ENCODE measurements around the gene ZMIZ1. TPM values are rescaled to one million over a fixed set of nuclear protein-coding genes. Genes with fewer than 3 reads are reported as not detected.
A peak's percentile ranks its signal among the peaks of the same experiment; 100 is the strongest.

Gene ZMIZ1
- polyA plus RNA-seq, 6 donors from 2014 or later, result 0.11 to 2.9 (median 1.5) TPM

DNA sequence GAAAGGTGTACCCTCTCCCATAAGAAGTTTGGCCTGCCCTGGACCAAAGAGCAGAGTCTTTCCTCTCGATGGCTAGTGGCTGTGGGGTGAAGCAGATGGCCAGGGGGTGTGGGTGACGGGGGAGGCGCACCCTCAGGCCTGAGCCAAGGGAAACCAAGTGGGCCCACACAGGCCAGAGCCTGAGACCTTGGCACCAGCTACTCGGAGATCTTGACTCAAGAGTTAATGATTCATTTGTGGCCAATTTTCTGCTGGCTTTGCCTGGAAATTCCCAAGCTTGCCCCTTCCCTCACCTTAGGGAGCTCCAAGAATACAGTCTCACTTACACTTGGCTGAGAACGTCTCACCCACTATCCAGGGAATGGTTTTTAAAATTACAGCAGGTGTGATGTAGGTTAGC, 42.7 kb downstream of the ZMIZ1 start:
- ATAC-seq (ENCODE audit: low read depth in 2 of 2), result no peak
- Mint-ChIP-seq H3K27ac (no peak overlapping the region), H3K9me3 (no peaks in the 10 kb centered on the region), H3K27me3 (peaks cover 15 to 40% (median 29%) of the 10 kb centered on the region in 3 donors), H3K36me3 (peaks cover 0 to 3% of the 10 kb centered on the region in 2 donors), H3K4me3 (no peak overlapping the region), H3K4me1 (peaks cover 16 to 40% (median 32%) of the 10 kb centered on the region in 3 donors)
- DNase-seq, result no peak

DNA sequence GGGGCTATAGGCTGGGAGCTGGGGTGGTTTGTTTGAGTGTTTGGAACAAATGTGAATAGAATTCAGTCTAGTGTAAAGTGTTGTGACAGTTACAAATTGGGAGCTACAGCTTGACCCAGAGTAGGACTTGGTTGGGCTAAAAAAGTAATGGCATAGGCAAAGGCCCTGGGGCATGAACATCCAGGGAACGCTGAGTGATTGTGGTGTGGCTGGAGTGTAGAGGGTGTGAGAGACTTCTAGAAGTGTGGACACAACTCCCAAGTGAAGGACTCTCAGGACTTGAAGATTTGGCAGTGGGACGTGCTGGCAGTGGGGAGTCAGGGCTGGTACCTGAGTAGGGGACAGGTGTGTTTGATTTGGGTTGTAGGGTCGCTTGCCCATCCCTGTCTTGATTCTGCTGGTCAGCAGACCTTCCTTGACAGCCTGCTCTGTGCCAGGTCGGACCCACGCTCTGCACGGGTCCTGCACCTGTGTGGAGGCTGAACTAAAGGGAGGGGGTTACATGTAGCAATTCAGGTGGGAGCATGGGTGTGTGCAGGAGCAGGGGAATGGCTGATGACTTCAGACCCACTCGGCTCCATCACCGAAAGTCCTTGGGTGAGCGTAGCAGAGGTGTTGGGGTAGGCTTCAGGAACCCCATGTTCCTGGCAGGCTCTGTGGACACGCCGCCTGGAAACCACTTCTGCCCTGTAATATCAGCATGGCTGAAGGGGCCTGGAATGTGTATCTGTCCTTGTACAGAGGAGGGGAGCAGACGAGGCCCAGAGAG, 43.3 kb downstream of the ZMIZ1 start:
- DNase-seq (no peak), ATAC-seq (ENCODE audit: low read depth in 2 of 2) (no peak)
- peak overlapping the region in 1 of 6 donors; percentile 47 for H3K27ac Mint-ChIP-seq
- no peaks in the 10 kb centered on the region for H3K9me3 Mint-ChIP-seq
- H3K36me3 Mint-ChIP-seq, result peaks cover 0 to 3% of the 10 kb centered on the region in 2 donors
- H3K27me3 Mint-ChIP-seq, result peaks cover 15 to 40% (median 29%) of the 10 kb centered on the region in 3 donors
- H3K4me1 Mint-ChIP-seq, result peaks cover 20 to 46% (median 38%) of the 10 kb centered on the region in 3 donors
- H3K4me3 Mint-ChIP-seq, result no peak overlapping the region

DNA sequence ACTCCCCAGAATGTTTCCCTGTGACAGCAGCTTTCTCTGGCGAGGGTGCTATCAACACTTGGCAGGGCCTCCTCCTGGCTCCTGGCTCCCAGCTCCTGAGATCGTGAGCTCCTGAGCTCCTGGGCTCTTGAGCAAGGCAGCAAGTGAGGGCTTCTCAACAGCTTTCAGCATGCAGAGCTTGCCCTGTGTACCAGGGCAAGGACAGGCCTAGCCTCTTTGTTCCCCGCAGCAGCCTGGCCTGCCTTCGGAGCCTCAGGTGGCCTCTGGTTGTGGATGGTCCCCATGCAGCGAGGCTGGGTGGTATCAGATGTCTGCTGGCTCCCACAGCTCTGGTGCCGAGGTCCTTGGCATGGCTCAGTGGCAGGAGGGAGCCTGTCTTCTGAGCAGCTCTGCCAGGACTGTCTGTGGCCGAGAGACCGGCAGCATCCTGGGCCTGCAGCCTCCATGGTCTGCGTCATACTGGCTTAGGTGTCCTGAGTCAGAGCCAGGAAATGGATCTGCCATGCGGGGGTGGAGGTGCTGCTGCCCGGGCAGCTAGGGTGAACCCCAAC, 44.2 kb downstream of the ZMIZ1 start:
- H3K4me3 Mint-ChIP-seq, result no peak overlapping the region
- ATAC-seq (ENCODE audit: low read depth in 2 of 2) (no peak), DNase-seq (no peak)
- H3K9me3 Mint-ChIP-seq, result no peaks in the 10 kb centered on the region
- H3K4me1 Mint-ChIP-seq, result peaks cover 24 to 51% (median 39%) of the 10 kb centered on the region in 3 donors
- no peak overlapping the region for H3K27ac Mint-ChIP-seq
- H3K36me3 Mint-ChIP-seq, result peaks cover 0 to 3% of the 10 kb centered on the region in 2 donors
- peaks cover 15 to 40% (median 29%) of the 10 kb centered on the region in 3 donors for H3K27me3 Mint-ChIP-seq

DNA sequence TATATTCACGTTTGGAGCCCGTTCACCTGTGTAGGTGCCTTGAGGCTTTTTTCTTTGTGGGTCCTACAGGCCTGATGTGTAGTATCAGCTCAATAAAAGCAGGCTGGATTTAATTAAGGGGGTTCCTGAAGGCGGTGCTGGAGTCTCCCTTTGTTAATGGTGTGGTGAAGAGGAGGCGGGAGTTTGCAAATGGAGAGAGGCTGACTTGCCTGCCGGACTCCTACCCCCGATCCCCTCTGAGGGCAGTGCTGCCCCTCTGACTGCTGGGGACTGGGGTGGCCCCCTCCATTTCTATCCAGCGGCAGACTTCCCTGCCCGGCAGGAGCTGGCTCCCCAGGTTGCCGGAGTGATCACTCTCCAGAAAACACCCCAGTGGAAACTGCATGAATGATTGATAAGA, 45.1 kb downstream of the ZMIZ1 start:
- DNase-seq (no peak), ATAC-seq (ENCODE audit: low read depth in 2 of 2) (no peak)
- H3K9me3 Mint-ChIP-seq, result no peaks in the 10 kb centered on the region
- peak overlapping the region in 1 of 6 donors; percentile 46 for H3K27ac Mint-ChIP-seq
- no peak overlapping the region for H3K4me3 Mint-ChIP-seq
- H3K4me1 Mint-ChIP-seq, result peaks cover 24 to 44% (median 39%) of the 10 kb centered on the region in 3 donors
- peaks cover 0 to 3% of the 10 kb centered on the region in 2 donors for H3K36me3 Mint-ChIP-seq
- peaks cover 14 to 40% (median 29%) of the 10 kb centered on the region in 3 donors for H3K27me3 Mint-ChIP-seq

DNA sequence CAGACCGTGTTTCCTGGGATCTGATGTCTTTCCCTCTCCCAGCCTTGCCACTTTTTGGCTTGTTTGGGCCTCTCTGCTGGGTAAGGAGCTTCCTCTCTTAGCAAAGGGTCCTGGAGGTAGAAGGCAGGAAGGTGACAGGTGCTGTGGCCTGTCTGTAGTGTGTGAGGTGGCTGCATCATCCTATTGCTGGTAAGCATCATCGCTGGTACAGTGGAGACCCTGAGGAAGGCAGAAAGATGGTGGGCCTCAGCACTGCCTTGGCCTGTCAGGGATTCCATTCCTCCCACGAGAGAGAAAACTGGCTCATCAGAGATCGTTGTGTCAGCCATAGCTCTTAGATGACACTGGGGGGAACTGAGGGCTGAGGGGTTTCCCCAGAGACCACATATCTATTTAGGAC, 46.5 kb downstream of the ZMIZ1 start:
- Mint-ChIP-seq H3K4me3 (peak overlapping the region in 1 of 8 donors; percentile 42), H3K27ac (no peak overlapping the region), H3K27me3 (peaks cover 6 to 35% (median 29%) of the 10 kb centered on the region in 3 donors), H3K36me3 (no peaks in the 10 kb centered on the region), H3K4me1 (peaks cover 21 to 39% (median 35%) of the 10 kb centered on the region in 3 donors), H3K9me3 (no peaks in the 10 kb centered on the region)
- no peak for ATAC-seq (ENCODE audit: low read depth in 2 of 2)
- DNase-seq, result no peak

DNA sequence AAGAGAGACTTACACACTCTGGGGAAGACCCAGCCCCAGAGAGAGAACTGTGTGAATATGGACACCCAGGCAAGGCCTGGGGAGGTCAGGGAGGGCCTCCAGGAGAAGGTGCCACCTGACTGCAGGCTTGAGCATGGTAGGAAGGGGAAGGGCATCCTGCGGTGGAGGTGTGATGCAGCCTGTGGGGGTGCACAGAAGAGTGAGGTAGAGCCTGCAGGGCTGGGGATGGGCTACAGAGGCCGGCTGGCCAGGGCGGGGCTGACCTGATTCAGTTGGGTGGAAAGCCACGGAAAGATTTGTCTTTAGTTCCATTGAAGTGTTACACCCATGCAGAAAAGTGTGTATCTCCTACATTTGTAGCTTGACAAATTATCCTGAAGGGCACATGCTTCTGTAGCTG, 47.6 kb downstream of the ZMIZ1 start:
- peak; percentile 20 to 40 for ATAC-seq (ENCODE audit: low read depth in 2 of 2)
- Mint-ChIP-seq H3K9me3 (no peaks in the 10 kb centered on the region), H3K4me3 (peak overlapping the region in 2 of 8 donors; percentile 26 to 71), H3K4me1 (peaks cover 21 to 39% (median 35%) of the 10 kb centered on the region in 3 donors), H3K36me3 (no peaks in the 10 kb centered on the region), H3K27me3 (peaks cover 4 to 35% (median 28%) of the 10 kb centered on the region in 3 donors), H3K27ac (peak overlapping the region in 2 of 6 donors; percentile 56 to 85)
- DNase-seq, result no peak

DNA sequence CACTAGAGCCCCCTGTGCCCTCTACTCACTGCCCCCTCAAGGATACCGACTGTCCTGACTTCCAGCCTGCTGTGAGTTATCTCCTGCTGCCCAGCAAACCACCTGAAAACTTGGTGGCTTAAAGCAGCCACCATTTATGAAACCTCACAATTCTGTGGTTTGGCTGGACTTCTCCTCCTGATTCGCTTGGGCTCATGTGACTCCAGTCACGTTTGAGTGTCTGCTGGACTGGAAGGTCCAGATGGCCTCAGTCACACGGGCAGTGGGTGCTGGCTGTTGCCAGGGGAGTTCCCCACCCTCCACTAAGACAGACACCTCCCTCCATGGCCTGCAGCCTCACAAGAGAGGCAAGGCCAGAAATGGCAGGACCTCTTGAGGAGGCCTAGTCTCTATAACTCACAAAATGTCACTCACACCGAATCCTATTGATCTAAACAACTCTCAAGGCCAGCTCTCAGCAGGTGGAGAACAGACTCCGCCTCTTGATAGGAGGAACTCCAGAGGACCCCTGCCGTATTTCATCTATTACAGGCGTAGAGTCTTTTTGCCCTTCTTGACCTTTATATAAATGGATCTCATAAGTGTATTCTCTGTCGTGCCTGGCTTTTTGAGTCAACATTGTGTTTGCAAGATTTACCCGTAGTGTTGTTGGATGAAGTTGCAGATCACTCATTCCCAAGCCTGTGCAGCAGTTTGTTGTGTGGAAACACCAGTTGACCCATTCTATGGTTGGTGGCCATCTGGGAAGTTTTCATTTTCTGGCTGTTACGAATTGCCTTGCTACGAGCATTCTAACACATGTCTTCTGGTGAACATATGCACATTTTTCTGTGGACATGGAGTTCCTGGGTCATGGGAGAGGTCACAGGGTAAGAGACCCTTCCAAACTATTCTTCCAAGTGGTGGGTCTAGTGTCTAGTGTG, 48.3 kb downstream of the ZMIZ1 start:
- Mint-ChIP-seq H3K4me1 (peaks cover 21 to 39% (median 35%) of the 10 kb centered on the region in 3 donors), H3K36me3 (no peaks in the 10 kb centered on the region)
- ATAC-seq (ENCODE audit: low read depth in 2 of 2), result no peak

DNA sequence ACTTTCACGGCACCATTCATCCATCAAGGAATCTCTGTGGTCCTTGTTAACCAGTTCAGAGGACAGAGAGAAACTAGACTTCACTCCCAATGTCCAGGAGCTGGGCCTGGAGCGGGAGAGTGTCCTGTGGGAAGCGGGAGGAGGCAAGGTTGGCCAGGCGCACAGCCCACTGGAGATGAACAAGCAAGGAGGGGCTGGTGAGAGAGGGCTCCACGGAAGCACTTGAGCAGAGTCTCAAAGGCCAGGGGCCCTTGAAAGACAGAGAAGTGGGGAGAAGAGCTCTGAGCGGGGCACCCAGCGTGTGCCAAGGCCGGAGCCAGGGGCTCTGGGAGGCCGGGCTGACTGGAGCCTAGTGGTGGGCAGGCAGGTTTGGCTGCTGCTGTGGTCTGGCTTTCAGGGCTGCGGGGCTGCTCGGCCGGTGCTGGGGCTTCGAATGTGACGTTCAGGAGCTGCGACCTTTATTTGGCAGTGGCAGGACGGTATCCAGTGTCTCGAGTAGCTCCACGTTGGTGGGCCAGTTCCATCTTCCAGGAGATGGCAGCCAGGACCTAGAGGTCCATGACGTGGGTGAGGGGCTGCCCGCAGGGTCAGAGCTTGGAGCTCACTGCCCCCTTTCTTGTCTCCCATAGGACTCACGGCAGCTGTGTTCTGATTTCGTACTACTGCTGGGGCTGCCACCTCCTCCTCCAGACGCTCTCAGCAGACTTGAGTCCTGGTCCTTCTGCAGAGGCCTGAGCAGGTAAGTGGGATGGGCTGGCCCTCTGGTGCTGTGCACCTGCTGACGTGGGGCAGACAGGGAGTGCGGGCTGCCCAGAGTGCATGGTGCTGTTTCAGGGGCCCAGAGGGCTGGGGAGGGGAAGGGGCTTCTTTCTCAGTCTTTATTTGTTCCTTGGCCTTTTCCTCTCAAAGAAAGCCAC, 49.8 kb downstream of the ZMIZ1 start:
- Mint-ChIP-seq H3K27ac (peak overlapping the region in 1 of 6 donors; percentile 36), H3K4me3 (no peak overlapping the region), H3K27me3 (peaks cover 2 to 22% (median 11%) of the 10 kb centered on the region in 3 donors), H3K36me3 (no peaks in the 10 kb centered on the region), H3K9me3 (no peaks in the 10 kb centered on the region), H3K4me1 (peaks cover 21 to 37% (median 34%) of the 10 kb centered on the region in 3 donors)
- DNase-seq (no peak), ATAC-seq (ENCODE audit: low read depth in 2 of 2) (no peak)

More for the DNA sequence above, 48.3 kb downstream of the ZMIZ1 start:
- Mint-ChIP-seq H3K4me3 (peak overlapping the region in 1 of 8 donors; percentile 26), H3K27me3 (peaks cover 4 to 28% (median 21%) of the 10 kb centered on the region in 3 donors), H3K9me3 (no peaks in the 10 kb centered on the region), H3K27ac (peak overlapping the region in 1 of 6 donors; percentile 13)
- DNase-seq, result no peak

DNA sequence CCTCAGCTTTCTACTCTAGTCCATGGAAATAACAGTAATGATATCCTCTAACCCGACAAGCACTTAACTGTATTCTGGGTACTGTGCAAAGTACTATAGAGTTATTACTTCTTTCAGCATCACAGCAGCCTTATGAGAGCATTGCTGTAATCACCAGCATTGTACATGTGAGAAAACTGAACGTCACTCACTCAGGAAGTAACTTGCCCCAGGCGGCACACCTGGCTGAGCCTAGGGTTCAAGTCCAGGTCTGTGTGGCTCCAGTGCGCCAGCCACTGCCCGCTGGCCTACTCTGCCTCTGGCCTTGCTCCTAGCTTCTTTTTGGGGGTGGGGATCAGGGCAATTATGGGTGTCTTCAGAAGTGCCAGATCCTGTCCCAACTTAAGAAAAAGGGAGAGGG, 50.5 kb downstream of the ZMIZ1 start:
- no peak for ATAC-seq (ENCODE audit: low read depth in 2 of 2)
- Mint-ChIP-seq H3K4me1 (peaks cover 16 to 29% (median 26%) of the 10 kb centered on the region in 3 donors), H3K4me3 (no peak overlapping the region), H3K27me3 (peaks cover 0 to 14% (median 3%) of the 10 kb centered on the region in 3 donors), H3K36me3 (no peaks in the 10 kb centered on the region), H3K9me3 (no peaks in the 10 kb centered on the region), H3K27ac (no peak overlapping the region)
- no peak for DNase-seq

DNA sequence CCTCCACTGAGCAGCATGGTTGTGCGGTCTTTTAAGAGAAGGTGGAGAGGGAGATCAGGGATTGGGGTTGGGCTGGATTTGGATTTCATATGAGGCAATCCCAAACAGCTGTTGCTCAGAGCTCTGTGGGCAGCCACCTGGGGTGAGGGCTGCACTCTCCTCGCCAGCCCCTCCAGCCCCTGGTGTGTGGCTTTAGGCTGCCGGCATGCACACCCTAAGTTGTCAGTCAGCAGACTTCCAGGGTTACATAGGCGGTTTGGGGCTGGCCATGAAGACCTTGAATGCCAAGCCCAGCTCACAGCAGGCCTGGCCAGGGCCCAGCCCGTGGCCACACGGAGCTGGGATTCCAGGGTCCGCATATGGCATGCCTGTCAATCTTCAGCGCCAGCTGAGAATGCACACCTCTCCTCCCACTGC, 54.8 kb downstream of the ZMIZ1 start:
- no peak for ATAC-seq (ENCODE audit: low read depth in 2 of 2)
- H3K4me1 Mint-ChIP-seq, result no peaks in the 10 kb centered on the region
- H3K36me3 Mint-ChIP-seq, result no peaks in the 10 kb centered on the region
- H3K9me3 Mint-ChIP-seq, result no peaks in the 10 kb centered on the region
- DNase-seq, result no peak
- H3K27ac Mint-ChIP-seq, result no peak overlapping the region
- no peak overlapping the region for H3K4me3 Mint-ChIP-seq
- peaks cover 0 to 6% (median 0%) of the 10 kb centered on the region in 3 donors for H3K27me3 Mint-ChIP-seq

DNA sequence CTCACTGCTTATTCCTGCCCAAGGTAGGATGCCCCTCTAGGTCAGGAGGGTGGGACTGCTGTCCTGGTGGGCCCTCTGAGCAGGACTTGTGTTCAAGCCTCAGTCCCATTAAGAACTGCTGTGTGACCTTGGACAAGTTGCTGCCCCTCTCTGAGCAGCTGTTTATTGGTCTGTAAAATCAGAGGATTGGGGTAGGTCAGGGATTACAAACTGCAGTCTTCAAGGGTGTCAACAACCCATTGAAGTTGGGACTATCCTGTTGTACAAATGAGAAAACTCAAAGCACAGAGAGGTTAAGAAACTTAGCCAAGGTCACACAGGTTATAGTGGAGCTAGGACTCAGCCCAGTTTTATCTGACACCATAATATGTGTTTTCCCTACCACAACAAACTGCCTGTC, 55.3 kb downstream of the ZMIZ1 start:
- no peaks in the 10 kb centered on the region for H3K4me1 Mint-ChIP-seq
- no peaks in the 10 kb centered on the region for H3K9me3 Mint-ChIP-seq
- no peak for DNase-seq
- no peaks in the 10 kb centered on the region for H3K36me3 Mint-ChIP-seq
- no peak for ATAC-seq (ENCODE audit: low read depth in 2 of 2)
- peaks cover 0 to 6% (median 0%) of the 10 kb centered on the region in 3 donors for H3K27me3 Mint-ChIP-seq
- no peak overlapping the region for H3K4me3 Mint-ChIP-seq
- no peak overlapping the region for H3K27ac Mint-ChIP-seq

DNA sequence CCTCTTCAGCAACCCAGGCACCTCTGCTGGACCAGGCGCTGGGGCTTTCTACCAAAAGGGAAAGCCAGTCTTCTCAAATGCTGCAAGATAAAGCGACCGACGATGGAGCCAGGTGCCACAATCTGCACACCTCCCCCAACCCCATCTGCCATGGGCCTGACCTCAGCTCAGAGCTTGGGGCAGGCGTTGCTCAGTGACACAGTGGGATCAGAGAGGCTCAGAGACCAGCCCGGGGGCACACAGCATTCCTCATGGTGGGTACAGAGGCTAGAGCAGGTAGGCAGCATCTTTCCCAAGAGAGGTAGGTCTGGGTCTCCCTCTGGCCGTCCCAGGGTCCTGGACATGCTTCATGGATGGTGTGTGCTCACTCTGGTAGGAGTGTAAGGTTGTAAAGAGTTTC, 56.3 kb downstream of the ZMIZ1 start:
- peaks cover 0 to 2% (median 1%) of the 10 kb centered on the region in 3 donors for H3K4me1 Mint-ChIP-seq
- no peak overlapping the region for H3K4me3 Mint-ChIP-seq
- no peaks in the 10 kb centered on the region for H3K9me3 Mint-ChIP-seq
- H3K27ac Mint-ChIP-seq, result no peak overlapping the region
- ATAC-seq (ENCODE audit: low read depth in 2 of 2) (no peak), DNase-seq (no peak)
- no peaks in the 10 kb centered on the region for H3K36me3 Mint-ChIP-seq
- peaks cover 0 to 7% (median 0%) of the 10 kb centered on the region in 3 donors for H3K27me3 Mint-ChIP-seq
